KBM-7 (cell line): ENCODE results near the gene LEMD2.

Experiments used
- DNase-seq: peaks from one replicate; pipeline ENCODE4 v3.0.0-alpha.2; 2015
- in situ Hi-C: fragments of 300-500 bp; cut with MboI; formaldehyde crosslinking; loops from 2 replicates; pipeline ENCODE4 v1.14.3; 2020; ENCODE audit warnings: low sequenced_read_pairs, low pct_unique_long_range_greater_than_20kb, mixed read lengths

The LEMD2 gene

GRCh38 chr6:33779290-33779689 lies 9.6 kb downstream of the LEMD2 start:
- no peak for DNase-seq
- in situ Hi-C loops = no loop called here

- in situ Hi-C loops = no loop called here
- DNase-seq = no peak
Observed at GRCh38 chr6:33778444-33779121, 10.3 kb downstream of the LEMD2 start.

- in situ Hi-C loops = no loop called here
- no peak for DNase-seq
Observed at GRCh38 chr6:33777398-33778388, 11.2 kb downstream of the LEMD2 start.

- no peak for DNase-seq
- in situ Hi-C loops = no loop called here
Observed at GRCh38 chr6:33776764-33777163, 12.2 kb downstream of the LEMD2 start.

- DNase-seq = no peak
- in situ Hi-C loops = no loop called here
Observed at GRCh38 chr6:33776186-33776585, 12.7 kb downstream of the LEMD2 start.

GRCh38 chr6:33774774-33775173 lies 14.2 kb downstream of the LEMD2 start:
- DNase-seq = no peak
- in situ Hi-C loops = no loop called here

- DNase-seq = no peak
- in situ Hi-C loops = no loop called here
Observed at GRCh38 chr6:33772902-33773472, 15.9 kb downstream of the LEMD2 start.

- in situ Hi-C loops = no loop called here
Observed at GRCh38 chr6:33772082-33772830, 16.7 kb downstream of the LEMD2 start.

GRCh38 chr6:33771146-33772081 lies 17.5 kb downstream of the LEMD2 start:
- DNase-seq = peak; percentile 82
- in situ Hi-C loops = no loop called here

More at GRCh38 chr6:33772082-33772830, 16.7 kb downstream of the LEMD2 start:
- no peak for DNase-seq

GRCh38 chr6:33770833-33771145 lies 18.1 kb downstream of the LEMD2 start:
- no peak for DNase-seq
- in situ Hi-C loops = no loop called here

- in situ Hi-C loops = no loop called here
- no peak for DNase-seq
Observed at GRCh38 chr6:33770124-33770832, 18.7 kb downstream of the LEMD2 start.

GRCh38 chr6:33769248-33769821 lies 19.6 kb downstream of the LEMD2 start:
- in situ Hi-C loops = no loop called here
- DNase-seq = no peak

GRCh38 chr6:33768644-33769120 lies 20.2 kb downstream of the LEMD2 start:
- peak; percentile 70 for DNase-seq
- in situ Hi-C loops = no loop called here

- no peak for DNase-seq
- in situ Hi-C loops = no loop called here
Observed at GRCh38 chr6:33766921-33767907, 21.7 kb downstream of the LEMD2 start.

- in situ Hi-C loops = no loop called here
Observed at GRCh38 chr6:33765368-33765767, 23.6 kb downstream of the LEMD2 start.

GRCh38 chr6:33764036-33764435 lies 24.9 kb downstream of the LEMD2 start:
- in situ Hi-C loops = no loop called here
- no peak for DNase-seq

More at GRCh38 chr6:33765368-33765767, 23.6 kb downstream of the LEMD2 start:
- DNase-seq = no peak
